LNCAP (cell line): ENCODE results near the gene METTL2A.

Experiments used
- CTCF ChIP-seq: fragments of 450-650 bp; IDR thresholded peaks from 2 replicates; pipeline ENCODE4 v1.5.1; 2017; ENCODE audit warnings: mild to moderate bottlenecking

Gene METTL2A

GRCh38 chr17:62444063-62444462 is 20.4 kb downstream of the METTL2A start:
- TF ChIP-seq CTCF, result no peak

- no peak for TF ChIP-seq CTCF
Observed at GRCh38 chr17:62456016-62456415, 32.3 kb downstream of the METTL2A start.

- TF ChIP-seq CTCF, result no peak
Observed at GRCh38 chr17:62478424-62478879, 54.8 kb downstream of the METTL2A start, which contains the start of gene TLK2. Gene TLK2 (plus strand): TSS chr17:62478825. CDS start chr17:62481126, 2,301 bp downstream.
